HG03442 (cell line): Measurements from ENCODE around the gene FAM222B.
"Not testable (repeated sequence)": the region's sequence is repeated elsewhere in the genome, so short reads cannot be mapped to it uniquely, and the experiment has no call there.

ENCODE experiments used
- ATAC-seq: cut with Tn5 transposase; IDR thresholded peaks from one replicate; pipeline ENCODE4 v1.9.1; 2021; ENCODE audit warnings: mild to moderate bottlenecking, moderate library complexity; ENCODE audit not compliant: unreplicated experiment

Gene FAM222B

GRCh38 chr17:28783161-28783560, 59.4 kb downstream of the FAM222B start:
- ATAC-seq = no peak

DNA sequence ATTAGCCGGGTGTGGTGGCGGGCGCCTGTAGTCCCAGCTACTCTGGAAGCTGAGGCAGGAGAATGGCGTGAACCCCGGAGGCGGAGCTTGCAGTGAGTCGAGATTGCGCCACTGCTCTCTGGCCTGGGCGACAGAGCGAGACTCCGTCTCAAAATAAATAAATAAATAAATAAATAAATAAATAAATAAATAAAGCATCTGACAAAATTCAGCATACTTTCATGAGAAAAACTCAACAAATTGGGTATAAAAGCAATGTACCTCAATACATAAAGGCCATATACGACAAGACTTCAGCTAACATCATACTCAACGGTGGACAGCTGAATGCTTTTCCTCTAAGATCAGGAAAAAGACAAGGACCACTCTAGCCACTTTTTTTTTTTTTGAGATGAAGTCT, 63.0 kb downstream of the FAM222B start:
- not testable (repeated sequence) for ATAC-seq

DNA sequence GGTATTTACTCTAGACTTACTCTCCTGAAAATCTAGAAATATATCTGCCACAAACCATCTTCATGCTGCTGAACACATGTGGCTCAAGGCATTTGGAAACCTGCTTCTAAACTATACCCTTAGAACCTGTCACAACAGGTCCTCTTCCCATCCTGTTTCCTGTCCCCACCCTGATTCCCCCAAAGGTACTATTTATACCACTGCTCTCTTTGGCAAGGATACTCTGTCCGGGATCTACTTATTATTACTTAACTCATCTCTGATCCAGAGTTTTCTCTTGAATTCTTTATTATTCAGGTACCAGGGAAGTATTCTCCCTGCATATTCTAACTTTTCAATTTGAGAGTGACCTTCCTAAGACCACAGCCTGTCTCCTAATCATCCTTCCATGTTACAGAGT, 65.4 kb downstream of the FAM222B start:
- no peak for ATAC-seq

DNA sequence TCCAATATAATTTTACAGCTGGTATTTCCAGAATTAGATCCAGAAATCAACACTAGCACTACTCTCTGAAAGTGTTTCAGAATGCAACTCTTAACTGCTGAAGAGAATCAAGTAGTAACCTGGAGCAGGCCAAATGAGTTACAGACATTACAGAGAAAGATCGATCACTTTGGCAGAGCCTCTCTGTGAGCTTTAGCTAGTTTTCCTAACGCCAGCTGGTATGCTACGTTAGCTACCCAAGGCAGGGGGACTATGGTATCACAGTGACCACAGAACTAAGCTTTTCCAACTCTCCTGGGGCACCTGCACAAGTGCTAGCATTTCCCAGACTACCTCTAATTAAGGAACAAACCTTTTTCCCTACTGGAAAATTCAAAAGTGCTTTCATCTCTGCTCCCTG, 68.4 kb downstream of the FAM222B start:
- ATAC-seq = no peak

DNA sequence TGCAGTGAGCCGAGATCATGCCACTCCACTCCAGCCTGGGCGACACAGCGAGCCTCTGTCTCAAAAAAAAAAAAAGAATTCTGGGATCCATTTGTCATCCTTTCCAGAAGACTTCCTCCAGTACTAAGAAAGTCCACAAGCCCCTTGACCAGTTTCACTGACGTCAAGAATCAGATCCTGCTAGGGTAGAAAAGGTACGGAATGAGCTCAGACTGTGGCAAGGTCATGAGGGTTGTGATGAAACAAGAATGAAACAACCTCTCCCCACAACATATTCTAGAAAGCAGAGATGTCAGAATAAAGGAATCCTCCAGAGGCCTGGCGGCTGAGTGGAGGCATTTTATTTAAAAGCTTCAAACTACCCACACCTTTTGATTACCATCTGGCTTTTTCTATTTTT, 68.9 kb downstream of the FAM222B start:
- ATAC-seq = no peak

GRCh38 chr17:28765038-28765437, 77.6 kb downstream of the FAM222B start:
- ATAC-seq = no peak

DNA sequence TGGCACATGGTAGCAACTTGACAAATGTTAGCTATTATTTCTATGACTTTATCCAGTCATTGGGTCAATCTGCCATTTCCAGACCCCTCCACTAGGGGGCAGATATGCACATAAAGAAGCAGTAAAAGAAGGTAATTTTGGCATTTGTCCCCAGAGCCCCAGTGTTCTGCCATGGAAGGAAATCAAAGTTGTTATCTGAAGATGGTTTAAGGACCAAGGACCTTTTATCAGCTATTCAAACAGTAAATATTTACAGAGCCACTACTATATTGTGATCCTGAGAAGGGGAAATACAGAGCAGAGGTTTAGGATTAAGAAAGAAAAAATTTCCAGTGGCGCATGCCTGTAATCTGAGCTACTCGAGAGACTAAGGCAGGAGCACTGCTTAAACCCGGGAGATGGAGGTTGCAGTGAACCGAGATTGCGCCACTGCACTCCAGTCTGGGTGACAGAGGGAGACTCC, 78.8 kb downstream of the FAM222B start:
- no peak for ATAC-seq

DNA sequence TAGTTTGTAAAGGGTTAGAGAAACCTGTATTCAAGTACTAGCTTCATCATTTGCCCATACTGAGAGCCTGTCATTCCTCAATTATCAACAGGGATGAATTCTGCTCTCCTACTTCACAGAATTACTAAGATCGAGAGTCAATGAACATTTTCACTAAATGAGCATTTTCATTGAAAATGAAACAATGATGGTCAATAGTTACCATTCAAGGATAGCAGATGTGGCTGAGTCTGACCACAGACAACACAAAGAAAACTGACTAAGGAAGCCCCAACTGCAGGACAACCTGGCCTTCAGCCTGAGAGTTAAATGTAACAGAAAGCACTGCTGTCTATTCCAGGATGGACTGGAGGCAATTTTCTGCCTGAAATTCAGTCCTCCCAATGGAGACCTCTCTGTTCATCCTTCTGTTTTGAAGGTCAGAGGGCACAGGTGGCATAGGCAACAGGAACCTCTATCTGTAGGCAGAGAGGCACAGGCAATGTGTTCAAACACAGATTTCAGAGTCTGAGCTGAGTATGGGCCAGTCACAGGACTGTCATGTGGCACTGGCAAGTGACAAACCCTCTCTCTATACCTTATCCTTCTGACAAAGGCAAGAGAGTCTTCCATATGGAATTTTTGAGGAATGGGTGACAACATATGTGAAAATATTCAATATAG, 79.3 kb downstream of the FAM222B start:
- no peak for ATAC-seq

- ATAC-seq = no peak
Measured at GRCh38 chr17:28760601-28761562, 81.7 kb downstream of the FAM222B start.

DNA sequence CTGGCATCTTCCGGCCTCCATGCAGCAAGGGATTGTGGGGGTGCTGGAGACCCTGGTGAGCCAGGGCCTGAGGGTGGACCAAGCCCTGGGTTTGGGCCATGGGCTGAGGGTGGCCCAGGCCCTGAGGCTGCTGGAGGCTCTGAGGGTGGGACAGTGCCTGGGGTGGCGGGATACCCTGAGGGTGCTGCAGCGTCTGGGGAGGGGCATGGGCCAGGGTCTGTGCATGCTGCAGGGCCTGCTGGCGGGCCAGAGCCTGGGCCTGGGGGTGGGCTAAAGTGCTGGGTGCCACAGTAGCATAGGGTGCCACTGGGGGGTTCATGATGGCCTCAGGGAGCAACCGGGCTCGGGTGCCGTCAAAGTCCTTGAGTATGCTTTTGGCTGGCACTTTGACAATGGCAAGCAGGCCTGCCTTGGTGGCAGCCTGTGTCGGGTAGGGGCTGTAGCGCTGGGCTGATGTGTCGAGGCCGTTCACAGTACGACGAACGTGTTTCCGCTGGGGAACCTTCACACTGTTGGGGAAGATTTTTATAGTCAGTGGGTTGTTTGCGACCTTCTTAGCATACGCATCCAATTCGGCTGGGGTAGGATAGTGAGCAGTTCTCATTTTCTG, 83.2 kb downstream of the FAM222B start:
- no peak for ATAC-seq

DNA sequence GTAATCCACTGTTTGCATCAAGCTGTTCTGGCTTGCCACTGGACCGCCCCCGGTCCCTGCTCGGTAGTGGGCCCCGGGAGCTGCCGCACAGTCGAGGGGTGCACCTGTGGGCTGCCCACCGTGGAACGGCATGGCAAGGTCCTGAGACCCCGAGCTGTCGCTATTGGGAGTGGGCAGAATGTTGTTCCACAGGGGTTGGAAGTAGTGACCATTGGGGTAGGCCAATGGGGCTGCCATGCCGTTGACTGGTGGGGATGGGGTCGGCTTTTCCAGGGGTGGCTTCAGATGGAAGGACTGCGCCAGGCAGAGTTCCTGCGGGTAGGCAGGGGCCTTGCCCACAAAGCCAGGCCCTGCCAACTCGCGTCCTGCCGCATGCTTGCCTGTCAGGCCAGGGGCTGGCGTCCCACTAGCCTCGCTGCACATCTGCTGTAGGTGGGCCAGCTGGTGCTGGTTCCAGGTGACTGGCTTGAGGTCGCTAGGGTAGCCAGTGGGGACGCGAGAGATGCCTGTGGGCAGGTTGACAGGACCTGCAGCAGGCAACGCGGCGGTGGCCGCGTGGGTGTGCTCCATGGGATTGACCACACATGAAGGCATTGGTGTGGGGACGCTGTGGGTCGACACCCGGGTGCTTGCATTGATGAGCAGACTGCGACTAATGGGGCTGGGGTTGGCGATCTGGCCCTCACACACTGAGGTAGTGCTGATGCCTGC, 84.0 kb downstream of the FAM222B start:
- ATAC-seq = no peak

- ATAC-seq = no peak
Measured at GRCh38 chr17:28756049-28756804, 86.4 kb downstream of the FAM222B start.

GRCh38 chr17:28755486-28755885, 87.1 kb downstream of the FAM222B start:
- ATAC-seq = no peak

- ATAC-seq = no peak
Measured at GRCh38 chr17:28751600-28752366, 90.8 kb downstream of the FAM222B start.

DNA sequence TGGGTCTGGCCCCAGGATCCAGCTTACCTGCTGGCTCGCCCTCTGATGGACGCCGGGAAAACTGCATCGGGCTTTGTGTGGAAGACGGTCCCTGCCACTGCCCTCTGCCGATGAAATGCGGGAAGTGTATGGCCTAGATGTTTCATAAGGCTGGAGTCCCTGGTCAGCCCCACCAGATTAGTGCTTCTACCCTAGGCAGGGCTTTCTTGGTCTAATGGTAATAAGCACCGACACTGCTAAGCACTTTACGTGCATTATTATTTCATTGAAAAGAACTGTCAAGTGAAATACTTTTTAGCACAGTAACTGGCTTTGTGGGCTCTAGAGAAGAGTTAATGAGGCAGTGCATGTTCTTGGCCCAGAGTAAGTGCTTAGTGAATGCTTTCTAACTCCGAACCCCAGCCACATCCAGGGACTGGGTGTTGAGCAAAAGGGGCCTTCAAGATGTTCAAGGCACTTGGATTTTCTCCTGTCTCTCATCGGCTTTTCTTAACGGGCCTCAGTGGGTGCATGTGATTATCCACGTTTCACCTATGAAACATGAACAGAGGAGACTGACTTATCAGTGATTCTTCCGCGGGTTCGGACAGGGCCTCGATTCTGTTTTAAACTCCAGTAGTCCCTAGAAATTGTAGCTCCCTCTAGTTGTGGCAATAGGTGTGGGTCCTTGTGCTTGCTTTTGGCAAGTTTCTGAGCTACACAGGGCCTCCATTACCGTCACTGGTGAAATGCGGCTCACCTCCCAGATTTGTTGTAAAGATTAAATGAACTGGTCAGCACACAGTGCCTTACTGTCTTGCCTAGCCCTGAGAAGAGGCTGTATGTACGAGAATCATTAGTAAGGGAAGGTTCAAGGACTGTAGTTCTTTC, 92.2 kb downstream of the FAM222B start:
- ATAC-seq = peak; percentile 79

DNA sequence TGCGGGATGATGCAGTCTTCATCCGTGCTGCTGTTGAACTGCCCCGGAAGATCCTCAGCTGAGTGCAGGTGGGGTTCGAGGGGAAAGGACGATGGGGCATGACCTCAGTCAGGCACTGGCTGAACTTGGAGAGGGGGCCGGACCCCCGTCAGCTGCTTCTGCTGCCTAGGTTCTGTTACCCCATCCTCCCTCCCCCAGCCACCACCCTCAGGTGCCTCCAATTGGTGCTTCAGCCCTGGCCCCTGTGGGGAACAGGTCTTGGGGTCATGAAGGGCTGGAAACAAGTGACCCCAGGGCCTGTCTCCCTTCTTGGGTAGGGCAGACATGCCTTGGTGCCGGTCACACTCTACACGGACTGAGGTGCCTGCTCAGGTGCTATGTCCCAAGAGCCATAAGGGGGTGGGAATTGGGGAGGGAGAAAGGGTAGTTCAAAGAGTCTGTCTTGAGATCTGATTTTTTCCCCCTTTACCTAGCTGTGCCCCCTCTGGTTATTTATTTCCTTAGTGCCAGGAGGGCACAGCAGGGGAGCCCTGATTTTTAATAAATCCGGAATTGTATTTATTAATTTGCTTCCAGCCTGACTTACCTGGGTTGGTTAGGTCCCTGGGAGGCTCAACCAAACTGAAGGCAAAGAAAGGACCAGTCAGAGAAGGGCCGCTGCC, 92.9 kb downstream of the FAM222B start:
- ATAC-seq = no peak

DNA sequence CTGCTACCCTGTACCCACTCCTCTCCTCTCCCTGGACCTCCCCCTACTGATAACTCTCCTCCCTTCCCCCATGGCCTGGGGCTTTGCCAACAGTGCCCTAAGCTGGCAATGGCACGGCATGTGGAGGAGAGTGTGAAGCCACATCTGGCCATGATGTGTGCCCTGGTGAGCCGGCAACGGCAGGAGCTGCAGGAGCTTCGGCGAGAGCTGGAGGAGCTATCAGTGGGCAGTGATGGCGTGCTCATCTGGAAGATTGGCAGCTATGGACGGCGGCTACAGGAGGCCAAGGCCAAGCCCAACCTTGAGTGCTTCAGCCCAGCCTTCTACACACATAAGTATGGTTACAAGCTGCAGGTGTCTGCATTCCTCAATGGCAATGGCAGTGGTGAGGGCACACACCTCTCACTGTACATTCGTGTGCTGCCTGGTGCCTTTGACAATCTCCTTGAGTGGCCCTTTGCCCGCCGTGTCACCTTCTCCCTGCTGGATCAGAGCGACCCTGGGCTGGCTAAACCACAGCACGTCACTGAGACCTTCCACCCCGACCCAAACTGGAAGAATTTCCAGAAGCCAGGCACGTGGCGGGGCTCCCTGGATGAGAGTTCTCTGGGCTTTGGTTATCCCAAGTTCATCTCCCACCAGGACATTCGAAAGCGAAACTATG, 93.6 kb downstream of the FAM222B start:
- ATAC-seq = no peak
